Measurements from ENCODE around the gene VMAC. TPM values are rescaled to one million over a fixed set of nuclear protein-coding genes. Genes with fewer than 3 reads are reported as not detected.

Gene VMAC
- total and polyA plus RNA-seq, 2 of the 13 experiments (the other 11 are each of a cell fraction or from before 2014, with no cell fraction given): 2.4 TPM

GRCh38 chr19:5904352-5905113 is at the start of gene VMAC (continued):
- TF ChIP-seq ZBTB34 (CRISPR knock-in tag; IDR thresholded peaks at IDR 0.05) (no peak), ZNF282 (IDR thresholded peaks at IDR 0.05; ENCODE audit: partially characterized antibody) (no peak), NR3C1 (CRISPR knock-in tag; IDR thresholded peaks at IDR 0.05) (no peak), TBL1XR1 (IDR thresholded peaks at IDR 0.05; ENCODE audit: borderline replicate concordance, low read length, partially characterized antibody) (no peak), ZNF766 (CRISPR knock-in tag; IDR thresholded peaks at IDR 0.05; ENCODE audit: borderline replicate concordance) (no peak), ZFP41 (CRISPR knock-in tag; IDR thresholded peaks at IDR 0.05; ENCODE audit: borderline replicate concordance) (no peak), ZNF17 (CRISPR knock-in tag; IDR thresholded peaks at IDR 0.05) (no peak), ZNF790 (CRISPR knock-in tag; IDR thresholded peaks at IDR 0.05; ENCODE audit: borderline replicate concordance) (no peak), ZNF839 (CRISPR knock-in tag; IDR thresholded peaks at IDR 0.05; ENCODE audit: borderline replicate concordance) (no peak), DBP (CRISPR knock-in tag; IDR thresholded peaks at IDR 0.05; ENCODE audit: not compliant biosample characterization) (no peak), MLX (CRISPR knock-in tag; IDR thresholded peaks at IDR 0.05) (no peak; the same call in 1 of the 2 replicates), TOPORS (CRISPR knock-in tag; IDR thresholded peaks at IDR 0.05) (0 out of 2 replicates have a peak, but pooled peaks have one; percentile 58), ZNF503 (CRISPR knock-in tag; IDR thresholded peaks at IDR 0.05) (no peak), CREB1 (IDR thresholded peaks at IDR 0.05) (no peak), CREB1 (CRISPR knock-in tag; IDR thresholded peaks at IDR 0.05) (peak; percentile 22), HINFP (CRISPR knock-in tag; IDR thresholded peaks at IDR 0.05; ENCODE audit: low read depth) (no peak), ZNF792 (CRISPR knock-in tag; IDR thresholded peaks at IDR 0.05) (no peak), BRD4 (CRISPR knock-in tag; IDR thresholded peaks at IDR 0.05) (no peak), ZNF496 (CRISPR knock-in tag; IDR thresholded peaks at IDR 0.05; ENCODE audit: insufficient replicate concordance) (no peak), GABPA (IDR thresholded peaks at IDR 0.05; ENCODE audit: low read depth, low read length) (no peak; the same call in 1 of the 2 replicates), GABPA (CRISPR knock-in tag; IDR thresholded peaks at IDR 0.05; ENCODE audit: low read depth) (peak; percentile 47), ZNF354B (CRISPR knock-in tag; IDR thresholded peaks at IDR 0.05) (no peak), ZNF550 (CRISPR knock-in tag; IDR thresholded peaks at IDR 0.05; ENCODE audit: borderline replicate concordance) (no peak), ZNF580 (CRISPR knock-in tag; IDR thresholded peaks at IDR 0.05; ENCODE audit: borderline replicate concordance, low read depth) (no peak), MAFK (conservative IDR thresholded peaks at IDR 0.05 in 1 of 2, IDR thresholded peaks at IDR 0.05 in 1 of 2; ENCODE audit: low read length in 2 of 2) (no peak)
